Dedifferentiated amniotic fluid mesenchymal stem cell (primary cell): ENCODE data around the gene MYO1B.

Experiments
- DNase-seq: peaks from one replicate; pipeline ENCODE4 v3.0.0-alpha.2; 2016; ENCODE audit errors: extremely low spot score

MYO1B gene

GRCh38 chr2:191360918-191361317 is 115.7 kb downstream of the MYO1B start:
- no peak for DNase-seq

GRCh38 chr2:191362841-191363240 is 117.6 kb downstream of the MYO1B start:
- no peak for DNase-seq

GRCh38 chr2:191363267-191363666 is 118.1 kb downstream of the MYO1B start:
- DNase-seq: no peak

- no peak for DNase-seq
Observed at GRCh38 chr2:191365089-191365488, 119.9 kb downstream of the MYO1B start.

GRCh38 chr2:191366199-191366598 is 121.0 kb downstream of the MYO1B start:
- DNase-seq: peak; percentile 46

GRCh38 chr2:191369034-191369433 is 123.8 kb downstream of the MYO1B start:
- DNase-seq: no peak

GRCh38 chr2:191374366-191374765 is 129.2 kb downstream of the MYO1B start:
- DNase-seq: no peak

- DNase-seq: no peak
Observed at GRCh38 chr2:191374939-191375338, 129.7 kb downstream of the MYO1B start.

- DNase-seq: peak; percentile 92
Observed at GRCh38 chr2:191376981-191377629, 131.9 kb downstream of the MYO1B start.

GRCh38 chr2:191379375-191379774 is 134.2 kb downstream of the MYO1B start:
- no peak for DNase-seq

- peak; percentile 43 for DNase-seq
Observed at GRCh38 chr2:191382801-191383200, 137.6 kb downstream of the MYO1B start.

GRCh38 chr2:191383486-191383885 is 138.3 kb downstream of the MYO1B start:
- DNase-seq: no peak

GRCh38 chr2:191384829-191385228 is 139.6 kb downstream of the MYO1B start:
- DNase-seq: no peak

GRCh38 chr2:191385416-191386160 is 140.4 kb downstream of the MYO1B start:
- DNase-seq: no peak

- DNase-seq: peak; percentile 88
Observed at GRCh38 chr2:191386938-191387536, 141.8 kb downstream of the MYO1B start.

- no peak for DNase-seq
Observed at GRCh38 chr2:191389288-191389687, 144.1 kb downstream of the MYO1B start.

- DNase-seq: no peak
Observed at GRCh38 chr2:191391171-191391570, 146.0 kb downstream of the MYO1B start.

GRCh38 chr2:191394043-191394442 is 148.8 kb downstream of the MYO1B start:
- no peak for DNase-seq

GRCh38 chr2:191396794-191397193 is 151.6 kb downstream of the MYO1B start:
- no peak for DNase-seq

- DNase-seq: no peak
Observed at GRCh38 chr2:191399601-191400000, 154.4 kb downstream of the MYO1B start.

- DNase-seq: peak; percentile 63
Observed at GRCh38 chr2:191401287-191401686, 156.1 kb downstream of the MYO1B start.

GRCh38 chr2:191402966-191403565 is 157.9 kb downstream of the MYO1B start:
- no peak for DNase-seq

- DNase-seq: no peak
Observed at GRCh38 chr2:191404568-191404991, 159.4 kb downstream of the MYO1B start.
